GM12878 (cell line): ENCODE results near the gene CADPS. TPM values are rescaled to one million over a fixed set of nuclear protein-coding genes. Genes with fewer than 3 reads are reported as not detected.

ENCODE experiments used
- ATAC-seq: fragments of 200-7000 bp; cut with Tn5 transposase; 3 replicates; pipeline ENCODE4 v1.9.1; 2020; ENCODE audit warnings: mild to moderate bottlenecking, moderate library complexity
- BruUV-seq: library from RNA; stranded (reverse); fragments of 400-500 nt; replicated peaks from 2 replicates; lab custom pipeline; 2021; lab: Mats Ljungman, UMichigan
- CTCF ChIA-PET: fragments of 300-600 bp; sonication (Branson Sonifier 250); formaldehyde crosslinking; extraction: SDS; loops from one replicate; lab custom pipeline; 2021; ENCODE audit warnings: inconsistent platforms; lab: Yijun Ruan, JAX
- POLR2A ChIA-PET: fragments of 350-600 bp; formaldehyde crosslinking; extraction: SDS; loops from one replicate; lab custom pipeline; 2021; ENCODE audit warnings: inconsistent platforms; lab: Charles Lee
- RAD21 ChIA-PET: fragments of 300-600 bp; sonication (Branson Sonifier 250); formaldehyde crosslinking; loops from one replicate; lab custom pipeline; 2023; ENCODE audit warnings: antibody characterized with exemption; ENCODE audit not compliant: unreplicated experiment; lab: Charles Lee
- SMC1A ChIA-PET: fragments of 300-600 bp; sonication (Branson Sonifier 250); formaldehyde crosslinking; loops from one replicate; lab custom pipeline; 2023; ENCODE audit not compliant: unreplicated experiment, uncharacterized antibody; lab: Charles Lee
- DNase-seq: peaks from one replicate; pipeline ENCODE4 v3.0.0-alpha.2; 2011; ENCODE audit warnings: low read depth, low spot score
- FAIRE-seq: peaks from 3 replicates; lab custom pipeline; 2011; peaks lifted over from hg19 to GRCh38; lab: Jason Lieb, UNC
- H2AFZ ChIP-seq: 2 replicates; pipeline ENCODE4 v1.6.0; 2011; ENCODE audit warnings: low read depth, low read length, control low read depth; ENCODE audit not compliant: control insufficient read depth
- H3K27ac ChIP-seq: 2 replicates; pipeline ENCODE4 v1.5.1; 2011; ENCODE audit warnings: control low read depth; ENCODE audit not compliant: control insufficient read depth, insufficient read depth
- H3K27me3 ChIP-seq, 2 experiments: replicated peaks in 1 of 2; 2 replicates each; pipeline versions ENCODE4 v1.6.0 to v1.6.1; 2011; ENCODE audit warnings: low read length in 1 of 2; ENCODE audit not compliant: control insufficient read depth in 2 of 2, insufficient read depth in 2 of 2
- H3K36me3 ChIP-seq, 2 experiments: 2 replicates each; pipeline ENCODE4 v1.5.1; 2011; ENCODE audit warnings: low read length in 1 of 2; ENCODE audit not compliant: control insufficient read depth in 2 of 2, insufficient read depth in 2 of 2
- H3K4me1 ChIP-seq: 2 replicates; pipeline ENCODE4 v1.6.1; 2011; ENCODE audit warnings: mild to moderate bottlenecking, low read length, moderate library complexity, mixed read lengths; ENCODE audit not compliant: control insufficient read depth, insufficient read depth
- H3K4me2 ChIP-seq: 2 replicates; pipeline ENCODE4 v1.6.0; 2011; ENCODE audit warnings: control low read depth; ENCODE audit not compliant: control insufficient read depth, insufficient read depth
- H3K4me3 ChIP-seq: fragments of 200-600 bp; sonication (generic); 2 replicates; pipeline ENCODE4 v1.5.1; 2016
- H3K79me2 ChIP-seq: 2 replicates; pipeline ENCODE4 v1.6.0; 2011; ENCODE audit warnings: low read length; ENCODE audit not compliant: control insufficient read depth, insufficient read depth
- H3K9ac ChIP-seq: 2 replicates; pipeline ENCODE4 v1.8.0; 2011; ENCODE audit warnings: low read length, control low read depth, mixed read lengths; ENCODE audit not compliant: control insufficient read depth, insufficient read depth
- H3K9me3 ChIP-seq: replicated peaks from 3 replicates; pipeline ENCODE4 v1.5.1; 2011; ENCODE audit warnings: mild to moderate bottlenecking, low read length; ENCODE audit not compliant: control insufficient read depth, insufficient read depth
- H4K20me1 ChIP-seq: 2 replicates; pipeline ENCODE4 v1.6.0; 2011; ENCODE audit not compliant: control insufficient read depth, insufficient read depth
- ASH2L ChIP-seq: fragments of 300-600, 200-600 bp; sonication (generic); IDR thresholded peaks from 2 replicates; pipeline ENCODE4 v1.6.1; 2017; ENCODE audit warnings: low read depth, mild to moderate bottlenecking, borderline replicate concordance
- BHLHE40 ChIP-seq, 2 experiments: fragments of 450-650 bp in 1 of 2; IDR thresholded peaks; 2 replicates each; pipeline ENCODE4 v1.6.1; 2011 to 2017; ENCODE audit warnings: low read depth in 2 of 2, borderline replicate concordance in 1 of 2, improper control_type of control experiment in 1 of 2, low read length in 1 of 2, mild to moderate bottlenecking in 1 of 2
- CBFB ChIP-seq: IDR thresholded peaks from 2 replicates; pipeline ENCODE4 v1.6.1; 2016; ENCODE audit warnings: antibody characterized with exemption, low read depth
- CHD4 ChIP-seq: fragments of 200-600 bp; sonication (generic); IDR thresholded peaks from 2 replicates; pipeline ENCODE4 v1.6.1; 2016; ENCODE audit warnings: mild to moderate bottlenecking
- CREM ChIP-seq: IDR thresholded peaks from 2 replicates; pipeline ENCODE4 v1.6.1; 2014; ENCODE audit warnings: antibody characterized with exemption, low read depth
- ESRRA ChIP-seq: IDR thresholded peaks from 2 replicates; pipeline ENCODE4 v1.6.1; 2012; ENCODE audit warnings: mild to moderate bottlenecking, low read length, improper control_type of control experiment
- MEF2A ChIP-seq: IDR thresholded peaks from 2 replicates; pipeline ENCODE4 v1.6.1; 2011; ENCODE audit warnings: low read depth, mild to moderate bottlenecking, low read length, moderate library complexity; ENCODE audit not compliant: insufficient read depth
- NRF1 ChIP-seq: conservative IDR thresholded peaks from 2 replicates; pipeline ENCODE4 v1.6.1; 2011; ENCODE audit warnings: mild to moderate bottlenecking, low read depth, low read length, improper control_type of control experiment
- PAX8 ChIP-seq: fragments of 450-650 bp; IDR thresholded peaks from 2 replicates; pipeline ENCODE4 v1.6.1; 2017; ENCODE audit warnings: mild to moderate bottlenecking, moderate library complexity
- RELA ChIP-seq: fragments of 450-650 bp; IDR thresholded peaks from 2 replicates; pipeline ENCODE4 v1.8.0; 2014; ENCODE audit warnings: borderline replicate concordance; ENCODE audit not compliant: partially characterized antibody
- SMC3 ChIP-seq: IDR thresholded peaks from 2 replicates; pipeline ENCODE4 v1.6.1; 2011; ENCODE audit warnings: low read length, improper control_type of control experiment, borderline replicate concordance
- SPI1 ChIP-seq: IDR thresholded peaks from 2 replicates; pipeline ENCODE4 v1.6.1; 2011; ENCODE audit warnings: low read depth, mild to moderate bottlenecking, low read length, moderate library complexity, borderline replicate concordance; ENCODE audit not compliant: insufficient read depth
- ZBED1 ChIP-seq: IDR thresholded peaks from 2 replicates; pipeline ENCODE4 v1.6.1; 2016; ENCODE audit warnings: borderline replicate concordance
- ZNF622 ChIP-seq: fragments of 450-650 bp; IDR thresholded peaks from 2 replicates; pipeline ENCODE4 v1.6.1; 2017; ENCODE audit warnings: mild to moderate bottlenecking, inconsistent platforms
- WGBS: methylation state at CpG from one replicate; pipeline ENCODE4 v1.1.6; 2016; ENCODE audit warnings: low lambda C conversion rate; ENCODE audit not compliant: insufficient replicate concordance, insufficient coverage; ENCODE audit errors: missing lambda C conversion rate; 5-methylcytosine and 5-hydroxymethylcytosine counted together
- in situ Hi-C: fragments of 300-500 bp; cut with MboI; formaldehyde crosslinking; loops from 9 replicates; pipeline ENCODE4 v1.14.3; 2018; ENCODE audit warnings: mixed read lengths
- intact Hi-C: fragments of 100-400 bp; cut with micrococcal nuclease; formaldehyde crosslinking; loops from one replicate; pipeline ENCODE4 v1.14.2; 2022; ENCODE audit not compliant: unreplicated experiment
- polyA plus RNA-seq, 11 experiments: library from polyadenylated mRNA; depleted of rRNA in 4 of 11; unstranded in 6 of 11; stranded (reverse) in 5 of 11; fragments of >200 nt; fragmentation: Nextera tagmentation in 4 of 11; fragmentation: Illumina TruSeq in 1 of 11; extraction: Ambion mirVana in 4 of 11; extraction: Trizol in 1 of 11; gene quantifications; 1 replicate in 1 of 11; 2 replicates in 10 of 11; pipeline versions ENCODE4 v1.2.1 to v1.2.3, GENCODE V29; 2011 to 2016; ENCODE audit warnings: inconsistent platforms in 2 of 11, missing spikeins in 2 of 11, low read depth in 1 of 11
- total RNA-seq, 4 experiments: library from RNA; depleted of rRNA in 3 of 4; stranded (reverse); fragments of >200 nt in 3 of 4; fragmentation: Illumina TruSeq in 1 of 4; extraction: Trizol in 1 of 4; gene quantifications; 2 replicates each; pipeline versions ENCODE4 v1.2.1 to v1.2.3, GENCODE V29; 2013 to 2021

The CADPS gene
- total and polyA plus RNA-seq, 10 of the 15 experiments (the other 5 are each of a cell fraction or from before 2014, with no cell fraction given) = 0.20 TPM; not detected in 9

GRCh38 chr3:62532796-62533195, 342.4 kb downstream of the CADPS start:
- H3K27ac ChIP-seq = no peak overlapping the region
- DNase-seq = no peak
- no peak overlapping the region for H3K4me2 ChIP-seq
- no peak overlapping the region for H3K4me3 ChIP-seq
- H2AFZ ChIP-seq = no peak overlapping the region
- H4K20me1 ChIP-seq = no peaks in the 10 kb centered on the region
- no peaks in the 10 kb centered on the region for H3K79me2 ChIP-seq
- TF ChIP-seq SMC3 (no peak), ZBED1 (no peak), BHLHE40 (IDR thresholded peaks at IDR 0.05; ENCODE audit: borderline replicate concordance in 1 of 2, low read depth in 2 of 2, low read length in 1 of 2) (no peak), ZNF622 (no peak), CREM (no peak)
- RAD21 ChIA-PET = no interaction called here
- no peaks in the 10 kb centered on the region for H3K9me3 ChIP-seq
- no peak for ATAC-seq
- H3K9ac ChIP-seq = no peak overlapping the region
- no TSS peak for BruUV-seq
- in situ Hi-C loops = no loop called here
- no peak for FAIRE-seq
- intact Hi-C loops = no loop called here
- 38% methylated on average over 9 of the region's 9 CpGs for WGBS
- CTCF ChIA-PET = interaction anchor here (1.8 kb wide), 1 partner anchor 331 kb away, joined by 5 read pairs; no protein-coding TSS in a partner anchor
- H3K4me1 ChIP-seq = no peaks in the 10 kb centered on the region
- H3K36me3 ChIP-seq = no peaks in the 10 kb centered on the region
- H3K27me3 ChIP-seq = no peaks in the 10 kb centered on the region
- POLR2A ChIA-PET = no interaction called here
- SMC1A ChIA-PET = no interaction called here

GRCh38 chr3:62531981-62532380, 343.2 kb downstream of the CADPS start:
- no peaks in the 10 kb centered on the region for H3K27me3 ChIP-seq
- CTCF ChIA-PET = interaction anchor here (1.8 kb wide), 1 partner anchor 330 kb away, joined by 5 read pairs; no protein-coding TSS in a partner anchor
- H2AFZ ChIP-seq = no peak overlapping the region
- BruUV-seq = no TSS peak
- no peak for DNase-seq
- FAIRE-seq = no peak
- ATAC-seq = no peak
- H3K27ac ChIP-seq = no peak overlapping the region
- no peak overlapping the region for H3K9ac ChIP-seq
- H3K9me3 ChIP-seq = no peaks in the 10 kb centered on the region
- no peaks in the 10 kb centered on the region for H3K36me3 ChIP-seq
- in situ Hi-C loops = no loop called here
- RAD21 ChIA-PET = no interaction called here
- H3K79me2 ChIP-seq = no peaks in the 10 kb centered on the region
- SMC1A ChIA-PET = no interaction called here
- no peaks in the 10 kb centered on the region for H4K20me1 ChIP-seq
- H3K4me3 ChIP-seq = no peak overlapping the region
- H3K4me2 ChIP-seq = no peak overlapping the region
- no peaks in the 10 kb centered on the region for H3K4me1 ChIP-seq
- POLR2A ChIA-PET = no interaction called here
- intact Hi-C loops = no loop called here
- TF ChIP-seq PAX8 (no peak), MEF2A (no peak), ASH2L (no peak), ESRRA (no peak), NRF1 (no peak), CBFB (no peak), CHD4 (no peak), SPI1 (no peak), RELA (no peak)
